PC-9 (cell line): ENCODE data around the gene GP2. TPM values are rescaled to one million over a fixed set of nuclear protein-coding genes. Genes with fewer than 3 reads are reported as not detected.

Experiments
- BruUV-seq: library from RNA; stranded (reverse); fragments of 400-500 nt; replicated peaks from 2 replicates; lab custom pipeline; 2021; lab: Mats Ljungman, UMichigan
- CTCF ChIA-PET: fragments of 300-600 bp; sonication (Branson Sonifier 250); formaldehyde crosslinking; loops from one replicate; lab custom pipeline; 2022; ENCODE audit warnings: antibody characterized with exemption; lab: Charles Lee
- POLR2A ChIA-PET: fragments of 300-600 bp; sonication (Branson Sonifier 250); formaldehyde crosslinking; loops from one replicate; lab custom pipeline; 2022; ENCODE audit warnings: antibody characterized with exemption; ENCODE audit not compliant: unreplicated experiment; lab: Charles Lee
- DNase-seq, 2 experiments: peaks; one replicate each; pipeline versions ENCODE4 v3.0.0 to v3.0.0-alpha.2; 2015 to 2022; ENCODE audit warnings: mixed read lengths in 1 of 2
- H2AFZ ChIP-seq: fragments of 200-600 bp; sonication (generic); 2 replicates; pipeline ENCODE4 v1.8.1; 2017; ENCODE audit warnings: antibody characterized with exemption
- H3F3A ChIP-seq: fragments of 200-600 bp; sonication (generic); 2 replicates; pipeline ENCODE4 v1.8.1; 2017; ENCODE audit warnings: antibody characterized with exemption, mild to moderate bottlenecking, low read depth; ENCODE audit not compliant: insufficient read depth
- H3K27ac ChIP-seq: fragments of 200-600 bp; sonication (generic); 2 replicates; pipeline ENCODE4 v1.6.1; 2016; ENCODE audit warnings: mixed run types
- H3K27me3 ChIP-seq: fragments of 200-600 bp; sonication (generic); 2 replicates; pipeline ENCODE4 v1.6.1; 2016; ENCODE audit warnings: low read depth, mixed run types; ENCODE audit not compliant: insufficient read depth
- H3K36me3 ChIP-seq: fragments of 200-600 bp; sonication (generic); 2 replicates; pipeline ENCODE4 v1.6.1; 2016; ENCODE audit warnings: low read depth, mixed run types
- H3K4me1 ChIP-seq: fragments of 200-600 bp; sonication (generic); replicated peaks from 2 replicates; pipeline ENCODE4 v1.6.1; 2016; ENCODE audit warnings: mixed run types; ENCODE audit not compliant: insufficient read depth
- H3K4me2 ChIP-seq: fragments of 200-600 bp; sonication (generic); 2 replicates; pipeline ENCODE4 v1.6.1; 2017; ENCODE audit warnings: mixed run types
- H3K4me3 ChIP-seq: fragments of 200-600 bp; sonication (generic); 2 replicates; pipeline ENCODE4 v1.6.1; 2016; ENCODE audit warnings: mixed run types
- H3K79me2 ChIP-seq: fragments of 200-600 bp; sonication (generic); 2 replicates; pipeline ENCODE4 v1.6.1; 2017; ENCODE audit warnings: low read depth, mixed run types
- H3K9me2 ChIP-seq: fragments of 200-600 bp; sonication (generic); 2 replicates; pipeline ENCODE4 v1.8.1; 2017; ENCODE audit warnings: mild to moderate bottlenecking; ENCODE audit not compliant: insufficient read depth
- H3K9me3 ChIP-seq: fragments of 200-600 bp; sonication (generic); 2 replicates; pipeline ENCODE4 v1.8.1; 2016; ENCODE audit warnings: low read depth; ENCODE audit not compliant: insufficient read depth
- H4K20me1 ChIP-seq: fragments of 200-600 bp; sonication (generic); 2 replicates; pipeline ENCODE4 v1.8.1; 2017; ENCODE audit not compliant: insufficient read depth
- EZH2 ChIP-seq: fragments of 200-600 bp; sonication (generic); IDR thresholded peaks from 2 replicates; pipeline ENCODE4 v1.8.0; 2017; ENCODE audit warnings: antibody characterized with exemption, low read depth
- intact Hi-C: fragments of 100-400 bp; cut with micrococcal nuclease; formaldehyde crosslinking; loops from one replicate; pipeline ENCODE4 v1.10.0; 2022; ENCODE audit not compliant: unreplicated experiment
- total RNA-seq: library from RNA; stranded (reverse); gene quantifications from 2 replicates; pipeline ENCODE4 v1.2.3, GENCODE V29; 2021
- TF ChIP-seq, protein P1 (sequence below): fragments of 200-600 bp; sonication (generic); conservative IDR thresholded peaks from 2 replicates; pipeline ENCODE4 v1.6.1; 2017; ENCODE audit warnings: mixed run types, antibody characterized with exemption, mild to moderate bottlenecking, moderate library complexity

GP2 gene
- total RNA-seq, 1 experiment from 2014 or later: not detected

DNA sequence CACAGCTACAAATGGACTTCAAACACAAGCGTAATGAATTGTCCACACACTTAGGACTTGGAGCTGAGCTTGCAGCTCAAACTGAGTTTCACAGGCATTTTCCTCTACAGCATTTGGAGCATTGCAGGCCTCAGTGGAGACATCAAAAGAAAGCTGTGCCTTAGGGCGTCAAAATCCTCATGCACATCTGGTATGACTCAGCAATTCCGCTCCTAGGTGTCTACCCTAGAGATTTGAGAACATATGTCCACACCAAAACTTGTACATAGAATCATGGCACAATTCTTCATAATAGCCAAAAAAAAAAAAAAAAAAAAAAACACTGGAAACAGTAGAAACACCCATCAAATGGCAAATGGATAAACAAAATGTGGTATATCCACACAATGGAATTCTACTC lies 47.1 kb downstream of the GP2 start:
- intact Hi-C loops: no loop called here
- H3K27me3 ChIP-seq: no peaks in the 10 kb centered on the region
- TF ChIP-seq, protein P1, sequence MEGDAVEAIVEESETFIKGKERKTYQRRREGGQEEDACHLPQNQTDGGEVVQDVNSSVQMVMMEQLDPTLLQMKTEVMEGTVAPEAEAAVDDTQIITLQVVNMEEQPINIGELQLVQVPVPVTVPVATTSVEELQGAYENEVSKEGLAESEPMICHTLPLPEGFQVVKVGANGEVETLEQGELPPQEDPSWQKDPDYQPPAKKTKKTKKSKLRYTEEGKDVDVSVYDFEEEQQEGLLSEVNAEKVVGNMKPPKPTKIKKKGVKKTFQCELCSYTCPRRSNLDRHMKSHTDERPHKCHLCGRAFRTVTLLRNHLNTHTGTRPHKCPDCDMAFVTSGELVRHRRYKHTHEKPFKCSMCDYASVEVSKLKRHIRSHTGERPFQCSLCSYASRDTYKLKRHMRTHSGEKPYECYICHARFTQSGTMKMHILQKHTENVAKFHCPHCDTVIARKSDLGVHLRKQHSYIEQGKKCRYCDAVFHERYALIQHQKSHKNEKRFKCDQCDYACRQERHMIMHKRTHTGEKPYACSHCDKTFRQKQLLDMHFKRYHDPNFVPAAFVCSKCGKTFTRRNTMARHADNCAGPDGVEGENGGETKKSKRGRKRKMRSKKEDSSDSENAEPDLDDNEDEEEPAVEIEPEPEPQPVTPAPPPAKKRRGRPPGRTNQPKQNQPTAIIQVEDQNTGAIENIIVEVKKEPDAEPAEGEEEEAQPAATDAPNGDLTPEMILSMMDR: no peak
- no peak for TF ChIP-seq EZH2
- H3K36me3 ChIP-seq: no peaks in the 10 kb centered on the region
- H3F3A ChIP-seq: no peaks in the 10 kb centered on the region
- no peak overlapping the region for H2AFZ ChIP-seq
- H3K27ac ChIP-seq: no peak overlapping the region
- H3K4me2 ChIP-seq: no peak overlapping the region
- no peaks in the 10 kb centered on the region for H4K20me1 ChIP-seq
- no peaks in the 10 kb centered on the region for H3K9me3 ChIP-seq
- H3K9me2 ChIP-seq: no peaks in the 10 kb centered on the region
- H3K4me1 ChIP-seq: no peaks in the 10 kb centered on the region
- no peaks in the 10 kb centered on the region for H3K79me2 ChIP-seq
- no peak overlapping the region for H3K4me3 ChIP-seq
- BruUV-seq: no TSS peak
- POLR2A ChIA-PET: no interaction called here
- DNase-seq: no peak
- CTCF ChIA-PET: no interaction called here

DNA sequence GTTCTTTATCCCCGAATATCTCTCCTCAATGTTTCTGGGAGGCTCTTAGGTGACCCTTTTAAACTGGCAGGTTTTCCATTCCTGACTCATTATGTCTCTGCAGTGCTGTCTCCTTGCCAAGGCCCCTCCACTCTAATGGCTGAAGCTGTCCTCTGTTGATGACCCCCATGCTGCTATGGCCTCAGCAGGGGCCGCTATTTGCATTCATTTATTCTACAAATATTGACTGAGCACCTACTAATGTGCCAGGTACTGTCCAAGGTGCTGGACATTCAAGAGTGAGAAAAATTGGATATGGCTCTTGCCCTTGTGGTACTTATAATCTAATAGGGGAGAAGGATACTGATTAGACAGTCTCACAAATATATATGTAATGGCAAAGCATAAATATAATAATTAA lies 55.4 kb downstream of the GP2 start:
- no peak overlapping the region for H3K4me2 ChIP-seq
- POLR2A ChIA-PET: no interaction called here

DNA sequence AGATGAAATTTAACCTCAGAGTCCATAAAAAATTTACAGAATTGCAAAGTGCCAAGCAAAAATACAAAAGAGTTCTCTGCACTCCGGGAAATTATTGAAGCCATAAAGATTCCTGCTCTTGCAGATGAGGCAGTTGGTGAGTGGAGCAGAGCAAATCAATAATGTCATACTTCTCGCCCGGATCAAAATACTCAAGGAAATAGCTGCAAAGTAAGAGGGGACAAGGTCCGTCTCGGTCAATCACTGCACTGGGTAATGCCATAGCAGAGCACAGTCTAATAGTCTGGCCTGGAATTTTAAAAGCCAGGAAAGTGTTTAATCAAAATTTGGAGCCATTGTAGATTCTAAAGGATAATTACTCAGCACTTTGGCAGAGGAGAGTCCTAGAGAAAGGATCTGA lies 58.9 kb downstream of the GP2 start:
- no peak overlapping the region for H2AFZ ChIP-seq
- no peaks in the 10 kb centered on the region; the same call in 1 of the 2 replicates for H4K20me1 ChIP-seq
- no peak overlapping the region for H3K27ac ChIP-seq
- H3F3A ChIP-seq: no peaks in the 10 kb centered on the region
- no peak overlapping the region for H3K4me3 ChIP-seq
- TF ChIP-seq, protein P1: no peak
- TF ChIP-seq EZH2: no peak
- H3K79me2 ChIP-seq: no peaks in the 10 kb centered on the region
- H3K27me3 ChIP-seq: peaks cover 14% of the 10 kb centered on the region
- DNase-seq: no peak
- no peak overlapping the region for H3K4me2 ChIP-seq
- no peaks in the 10 kb centered on the region for H3K9me3 ChIP-seq
- BruUV-seq: no TSS peak
- ChIA-PET CTCF (no interaction called here), POLR2A (no interaction called here)
- no peaks in the 10 kb centered on the region for H3K4me1 ChIP-seq
- intact Hi-C loops: no loop called here
- H3K36me3 ChIP-seq: no peaks in the 10 kb centered on the region
- no peaks in the 10 kb centered on the region for H3K9me2 ChIP-seq

More for the DNA sequence above, 55.4 kb downstream of the GP2 start:
- Histone ChIP-seq H3K36me3 (no peaks in the 10 kb centered on the region), H3K27ac (no peak overlapping the region), H3K9me2 (no peaks in the 10 kb centered on the region), H3K4me3 (no peak overlapping the region), H2AFZ (no peak overlapping the region), H3F3A (no peaks in the 10 kb centered on the region), H3K9me3 (no peaks in the 10 kb centered on the region), H3K79me2 (no peaks in the 10 kb centered on the region), H3K4me1 (no peaks in the 10 kb centered on the region), H3K27me3 (peaks cover 11% of the 10 kb centered on the region), H4K20me1 (no peaks in the 10 kb centered on the region)
- no TSS peak for BruUV-seq
- CTCF ChIA-PET: no interaction called here
- TF ChIP-seq, protein P1: no peak
- no peak for TF ChIP-seq EZH2
- DNase-seq: no peak
- intact Hi-C loops: no loop called here
